HepG2 (cell line): ENCODE measurements around the gene PCGF3. TPM values are rescaled to one million over a fixed set of nuclear protein-coding genes. Genes with fewer than 3 reads are reported as not detected.

Experiments
- AKAP8 ChIP-seq: sonication (generic); formaldehyde crosslinking; IDR thresholded peaks from 2 replicates; pipeline ENCODE4 v1.5.1; 2020; ENCODE audit warnings: mild to moderate bottlenecking, missing genetic modification reagents
- ARNTL ChIP-seq: sonication (generic); formaldehyde crosslinking; IDR thresholded peaks from 2 replicates; pipeline ENCODE4 v1.4.0; 2020; ENCODE audit warnings: mild to moderate bottlenecking, missing genetic modification reagents
- CENPX ChIP-seq: sonication (generic); formaldehyde crosslinking; IDR thresholded peaks from 2 replicates; pipeline ENCODE4 v1.9.0; 2021; ENCODE audit warnings: mild to moderate bottlenecking, missing genetic modification reagents, moderate library complexity
- JUND ChIP-seq: sonication (generic); formaldehyde crosslinking; IDR thresholded peaks from 2 replicates; pipeline ENCODE4 v1.8.0; 2022; ENCODE audit warnings: mild to moderate bottlenecking, missing genetic modification reagents
- PAXIP1 ChIP-seq: sonication (generic); formaldehyde crosslinking; conservative IDR thresholded peaks from 2 replicates; pipeline ENCODE4 v1.4.0; 2020; ENCODE audit warnings: mild to moderate bottlenecking, missing genetic modification reagents, moderate library complexity
- PHF5A ChIP-seq: IDR thresholded peaks from one replicate; pipeline ENCODE4 v1.6.1; 2018; ENCODE audit warnings: low read depth, missing genetic modification reagents; ENCODE audit not compliant: unreplicated experiment
- RAD21 ChIP-seq: fragments of 450-650 bp; formaldehyde crosslinking; IDR thresholded peaks from 2 replicates; pipeline ENCODE4 v1.5.0; 2020; ENCODE audit warnings: mild to moderate bottlenecking
- SP2 ChIP-seq: sonication (generic); formaldehyde crosslinking; IDR thresholded peaks from 2 replicates; pipeline ENCODE4 v1.5.1; 2020; ENCODE audit warnings: mild to moderate bottlenecking, missing genetic modification reagents
- ZBTB38 ChIP-seq: sonication (generic); formaldehyde crosslinking; IDR thresholded peaks from 2 replicates; pipeline ENCODE4 v1.5.1; 2020; ENCODE audit warnings: mild to moderate bottlenecking, missing genetic modification reagents
- ZEB1 ChIP-seq: IDR thresholded peaks from 2 replicates; pipeline ENCODE4 v1.6.1; 2012; ENCODE audit warnings: mild to moderate bottlenecking, low read depth, inconsistent platforms; ENCODE audit not compliant: insufficient replicate concordance
- ZNF318 ChIP-seq: sonication (generic); formaldehyde crosslinking; IDR thresholded peaks from 2 replicates; pipeline ENCODE4 v1.4.0; 2020; ENCODE audit warnings: mild to moderate bottlenecking, missing genetic modification reagents
- ZNF678 ChIP-seq: sonication (generic); formaldehyde crosslinking; IDR thresholded peaks from 2 replicates; pipeline ENCODE4 v1.4.0; 2020; ENCODE audit warnings: mild to moderate bottlenecking, missing genetic modification reagents
- ZNF687 ChIP-seq: sonication (generic); formaldehyde crosslinking; IDR thresholded peaks from 2 replicates; pipeline ENCODE4 v1.5.1; 2020; ENCODE audit warnings: mild to moderate bottlenecking, missing genetic modification reagents, moderate library complexity
- ZNF747 ChIP-seq: sonication (generic); formaldehyde crosslinking; IDR thresholded peaks from 2 replicates; pipeline ENCODE4 v1.8.1; 2023; ENCODE audit warnings: missing genetic modification reagents, mild to moderate bottlenecking, borderline replicate concordance
- ZNF768 ChIP-seq: sonication (generic); formaldehyde crosslinking; IDR thresholded peaks from 2 replicates; pipeline ENCODE4 v1.4.0; 2020; ENCODE audit warnings: missing genetic modification reagents
- polyA plus RNA-seq, 8 experiments: library from polyadenylated mRNA; depleted of rRNA in 3 of 8; stranded (reverse) in 7 of 8; unstranded in 1 of 8; fragments of >200 nt; fragmentation: Illumina TruSeq in 4 of 8; extraction: Trizol in 4 of 8; gene quantifications; 2 replicates each; pipeline versions ENCODE4 v1.2.1 to v1.2.3, GENCODE V29; 2011 to 2016; ENCODE audit warnings: low read depth in 4 of 8, missing spikeins in 1 of 8, mixed read lengths in 1 of 8; ENCODE audit not compliant: insufficient read depth in 1 of 8
- total RNA-seq, 5 experiments: library from RNA; depleted of rRNA; stranded (reverse); fragments of >200 nt; fragmentation: Illumina TruSeq; extraction: Trizol; gene quantifications; 2 replicates each; pipeline ENCODE4 v1.2.3, GENCODE V29; 2016; ENCODE audit warnings: low read depth in 1 of 5

Gene PCGF3
- total and polyA plus RNA-seq, 2 of the 13 experiments (the other 11 are each of a cell fraction or from before 2014, with no cell fraction given) = 28.6 to 66.2 TPM

GRCh38 chr4:786861-787300, 81.2 kb downstream of the PCGF3 start (continued):
- TF ChIP-seq ZNF687 (CRISPR knock-in tag) = peak; percentile 28; the same call in 1 of the 2 replicates
- TF ChIP-seq PAXIP1 (CRISPR knock-in tag) = no peak
- 0 out of 2 replicates have a peak, but pooled peaks have one; percentile 41 for TF ChIP-seq ZBTB38
- TF ChIP-seq AKAP8 (CRISPR knock-in tag) = peak; percentile 77; the same call in 1 of the 2 replicates
- peak; percentile 27; the same call in 1 of the 2 replicates for TF ChIP-seq ZNF768 (CRISPR knock-in tag)
- TF ChIP-seq ZNF678 (CRISPR knock-in tag) = no peak
- no peak for TF ChIP-seq CENPX
- TF ChIP-seq ZEB1 = no peak
- TF ChIP-seq ARNTL (CRISPR knock-in tag) = no peak
- TF ChIP-seq JUND (CRISPR knock-in tag) = no peak
- TF ChIP-seq ZNF747 (CRISPR knock-in tag) = no peak
- no peak for TF ChIP-seq ZNF318 (CRISPR knock-in tag)
- peak; percentile 64 for TF ChIP-seq RAD21
- no peak for TF ChIP-seq SP2 (CRISPR knock-in tag)
- TF ChIP-seq PHF5A = no peak
